ENCODE results near the gene P2RY6.

P2RY6 gene

DNA sequence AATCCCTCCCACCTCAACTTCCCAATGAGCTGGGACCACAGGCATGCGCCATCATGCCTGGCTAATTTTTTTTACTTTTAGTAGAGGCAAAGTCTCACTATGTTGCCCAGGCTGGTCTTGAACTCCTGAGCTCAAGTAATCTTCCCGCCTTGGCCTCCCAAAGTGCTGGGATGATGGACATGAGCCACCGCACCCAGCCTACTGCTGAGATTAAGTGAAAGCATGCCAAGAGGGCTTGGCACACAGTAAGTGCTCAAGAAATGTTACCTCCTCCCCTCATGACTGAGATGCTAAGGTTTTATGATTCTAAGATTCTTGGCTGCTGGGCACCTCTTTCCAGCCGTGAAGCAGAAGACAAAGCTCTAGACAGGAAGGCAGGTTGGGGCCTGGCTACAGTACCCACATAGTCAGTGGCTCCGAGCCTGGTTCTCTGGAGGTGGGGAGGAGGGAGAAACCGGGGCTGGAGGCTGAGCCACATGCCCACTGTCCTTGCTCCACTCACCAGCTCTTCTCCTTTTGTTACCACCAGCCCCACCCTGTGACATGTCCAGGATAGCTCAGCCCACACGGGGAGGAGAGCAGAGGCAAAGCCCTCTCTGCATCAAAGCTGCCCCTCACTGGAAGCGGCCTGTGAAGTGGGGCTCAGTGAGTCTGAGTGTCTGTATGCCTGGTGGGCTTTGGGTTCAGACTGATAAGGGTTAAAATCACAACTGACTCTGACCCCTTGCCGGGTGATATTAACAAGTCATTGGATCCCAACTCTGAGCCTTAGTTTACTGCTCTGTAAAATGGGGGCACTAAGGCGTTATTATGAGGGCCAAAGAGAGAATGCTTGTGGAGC lies 48.8 kb downstream of the P2RY6 start:
- DNase-seq: no peak

DNA sequence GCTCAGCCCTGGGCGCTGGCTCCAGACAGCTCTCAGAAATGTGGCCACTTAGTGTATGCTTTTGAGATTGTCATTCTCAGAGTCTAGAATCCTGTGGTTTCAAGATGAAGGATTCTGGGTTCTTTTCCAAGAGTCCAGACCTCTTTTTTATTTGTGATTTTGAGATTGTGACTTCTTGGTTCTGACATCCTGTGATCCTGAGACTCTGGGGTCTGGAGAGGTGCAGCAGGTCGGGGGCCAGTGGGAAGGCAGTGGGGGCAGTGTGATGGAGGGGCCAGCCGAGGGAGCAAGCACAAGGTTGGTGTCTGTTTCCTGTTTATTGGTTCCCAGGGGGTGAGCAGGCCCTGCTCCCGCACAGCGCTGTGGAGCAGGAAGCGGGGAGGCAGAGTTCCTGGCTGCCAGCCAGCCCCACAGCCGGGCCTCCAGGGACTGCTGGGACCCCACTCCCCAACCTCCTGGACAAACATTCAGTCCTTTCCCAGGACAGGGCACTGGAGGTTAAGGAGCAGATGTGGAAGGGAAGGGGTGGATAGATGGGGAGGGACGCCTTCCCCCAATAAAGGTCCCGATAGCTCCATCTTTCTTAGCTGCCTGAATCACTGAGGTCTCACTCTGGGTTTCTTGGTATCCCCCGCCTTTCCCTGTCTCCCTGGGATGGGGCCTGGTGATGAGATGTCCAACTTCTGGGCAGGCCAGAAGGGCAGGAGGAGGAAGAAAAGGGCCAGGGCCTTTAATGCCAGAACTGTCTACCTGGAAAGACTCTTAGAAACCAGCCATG lies 49.7 kb downstream of the P2RY6 start:
- no peak for DNase-seq

DNA sequence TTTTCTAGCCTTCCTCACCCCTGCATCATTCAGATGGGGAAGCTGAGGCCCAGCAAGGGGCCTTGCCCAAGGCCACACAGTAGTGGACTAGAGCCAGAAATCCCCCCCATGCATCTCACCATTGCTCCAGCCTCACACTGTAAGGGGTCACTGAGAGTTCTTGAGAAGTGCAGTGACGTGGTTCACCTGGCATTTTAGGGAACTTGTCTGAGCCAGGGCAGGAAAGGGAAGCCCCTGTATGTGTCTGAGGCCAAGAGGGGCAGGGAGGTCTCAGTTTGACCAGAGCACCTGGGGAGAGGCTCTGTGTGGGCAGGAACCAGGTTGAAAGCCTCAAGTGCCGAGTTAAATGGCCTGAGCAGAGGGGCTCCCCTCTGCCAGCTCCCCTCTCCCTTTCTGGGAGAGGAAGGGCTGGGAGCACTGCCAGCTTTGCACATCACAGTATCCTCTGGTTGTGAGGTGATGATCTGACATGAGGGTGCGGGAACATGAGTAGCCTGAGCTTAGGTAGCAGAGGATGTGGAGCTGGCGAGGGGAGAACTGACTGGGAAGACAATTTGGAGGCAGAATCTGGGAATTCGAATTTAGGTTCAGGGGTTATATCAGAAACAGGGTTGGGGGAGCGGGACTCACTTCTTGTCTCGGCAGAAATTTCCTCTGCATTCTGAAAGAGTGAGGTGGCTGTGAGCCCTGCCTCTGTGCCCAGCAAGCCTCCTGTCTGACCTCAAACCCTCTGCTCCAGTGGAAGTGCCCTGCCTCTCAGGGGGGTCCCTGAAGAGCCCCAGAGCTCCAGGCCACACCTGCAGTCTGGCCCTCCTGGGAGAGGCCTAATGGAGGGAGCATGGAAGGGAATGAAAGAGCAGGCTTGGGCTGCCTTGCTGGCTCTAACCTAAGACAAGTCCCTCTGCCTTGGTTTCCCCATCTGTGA lies 50.5 kb downstream of the P2RY6 start:
- DNase-seq: no peak

DNA sequence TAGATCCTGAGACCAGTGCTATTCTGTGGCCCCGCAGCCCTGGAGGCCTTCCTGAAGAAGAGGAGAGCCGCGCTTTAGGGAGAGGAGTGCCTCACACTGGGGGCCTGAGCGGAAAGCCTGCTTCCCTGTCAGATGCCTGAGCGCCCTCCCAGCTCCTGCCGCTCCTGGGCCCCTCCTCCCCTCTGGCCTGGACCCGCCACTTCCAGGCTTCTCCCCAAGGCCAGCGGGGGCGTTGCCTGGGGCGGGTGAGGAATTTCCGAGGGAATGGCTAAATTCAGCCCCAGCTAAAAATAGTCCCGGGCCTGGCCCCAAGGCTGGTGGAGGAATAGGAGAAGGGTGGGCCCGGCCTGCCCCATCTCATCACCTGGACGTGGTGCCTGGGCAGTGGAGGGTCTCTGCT lies 51.3 kb downstream of the P2RY6 start:
- DNase-seq: no peak

DNA sequence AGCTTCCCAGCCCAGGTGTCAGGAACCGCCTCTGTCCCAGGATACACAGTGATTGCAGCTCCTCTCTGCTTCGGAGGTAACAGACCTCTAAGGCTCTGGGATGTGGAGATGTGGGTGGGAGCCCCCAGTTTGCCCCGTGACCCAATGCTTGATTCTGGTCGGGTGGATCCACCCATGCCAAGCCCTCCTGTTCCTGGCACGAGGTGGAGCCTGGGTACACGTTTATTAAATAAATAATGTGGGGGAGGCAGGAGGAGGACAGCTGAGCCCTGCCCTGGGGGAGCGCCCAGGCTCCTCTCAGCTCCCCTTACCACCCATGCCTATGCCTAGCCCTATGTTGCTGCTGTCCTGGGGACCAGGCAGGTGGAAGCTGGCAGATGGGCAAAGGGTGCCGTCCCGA lies 52.0 kb downstream of the P2RY6 start:
- DNase-seq: no peak

DNA sequence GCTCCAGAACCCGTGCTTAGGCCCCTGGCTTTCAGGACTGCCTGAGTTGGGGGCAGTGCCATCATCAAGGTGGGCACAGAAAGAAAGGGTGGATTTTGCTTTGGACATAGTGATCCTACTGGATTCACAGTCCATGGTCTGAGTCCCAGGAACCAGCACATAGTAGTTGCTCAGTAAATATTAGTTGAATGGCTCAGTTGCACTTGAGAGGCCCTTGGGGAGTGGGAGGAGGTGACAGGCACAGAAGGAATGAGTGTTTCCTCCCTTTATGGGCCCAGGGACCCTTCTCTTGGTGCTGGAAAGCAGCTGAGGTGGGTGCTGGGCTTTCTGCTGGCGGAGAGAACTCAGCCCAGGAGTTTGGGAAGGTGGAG lies 52.5 kb downstream of the P2RY6 start:
- DNase-seq: no peak

- DNase-seq: no peak
Observed at GRCh38 chr11:73325036-73325981, 53.2 kb downstream of the P2RY6 start.

DNA sequence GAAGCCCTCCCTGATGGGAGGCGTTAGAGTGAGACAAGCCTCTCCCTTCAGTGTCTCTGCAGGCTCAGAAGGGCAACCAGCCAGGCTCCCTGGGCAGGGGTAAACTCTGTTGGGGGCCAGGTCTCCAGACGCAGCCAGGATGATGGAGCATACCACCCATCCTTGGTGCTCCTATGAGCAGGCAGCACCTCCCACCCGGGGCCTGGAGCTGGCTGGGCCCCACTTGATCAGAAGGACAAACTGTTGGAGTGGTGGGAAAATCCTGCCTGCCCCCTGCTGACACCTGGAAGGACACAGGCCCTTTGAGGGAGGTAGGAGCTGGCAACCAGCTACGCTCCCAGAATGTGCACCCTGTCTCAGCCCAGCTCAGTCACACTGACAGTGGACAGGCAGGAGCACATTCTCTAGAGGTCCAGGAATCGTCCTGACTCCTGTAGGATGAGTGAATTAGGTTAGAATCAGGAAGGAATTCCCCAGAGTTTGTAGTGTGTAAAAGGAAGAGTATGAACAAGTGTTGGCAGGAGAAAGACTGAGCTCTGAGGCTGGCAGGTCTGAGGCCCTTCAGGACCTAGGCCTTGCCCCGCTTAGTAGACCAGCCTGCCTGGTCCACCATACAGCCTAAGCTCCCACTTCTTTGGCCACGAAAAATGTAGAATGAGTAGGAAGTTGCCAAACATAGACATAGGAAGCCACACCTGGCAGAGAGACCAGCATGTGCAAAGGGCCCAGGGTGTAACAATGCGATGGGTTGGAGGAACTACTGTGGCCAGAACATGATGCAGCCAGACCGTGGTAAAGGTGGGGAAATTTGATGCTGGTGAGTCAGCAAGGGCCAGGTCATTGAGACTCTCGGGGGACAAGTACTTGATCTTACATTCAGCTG lies 55.0 kb downstream of the P2RY6 start:
- DNase-seq: no peak

GRCh38 chr11:73327812-73328364 lies 55.8 kb downstream of the P2RY6 start:
- DNase-seq: no peak

- DNase-seq: no peak
Observed at GRCh38 chr11:73330569-73331093, 58.5 kb downstream of the P2RY6 start.

GRCh38 chr11:73331138-73331916 lies 59.2 kb downstream of the P2RY6 start:
- DNase-seq: no peak

DNA sequence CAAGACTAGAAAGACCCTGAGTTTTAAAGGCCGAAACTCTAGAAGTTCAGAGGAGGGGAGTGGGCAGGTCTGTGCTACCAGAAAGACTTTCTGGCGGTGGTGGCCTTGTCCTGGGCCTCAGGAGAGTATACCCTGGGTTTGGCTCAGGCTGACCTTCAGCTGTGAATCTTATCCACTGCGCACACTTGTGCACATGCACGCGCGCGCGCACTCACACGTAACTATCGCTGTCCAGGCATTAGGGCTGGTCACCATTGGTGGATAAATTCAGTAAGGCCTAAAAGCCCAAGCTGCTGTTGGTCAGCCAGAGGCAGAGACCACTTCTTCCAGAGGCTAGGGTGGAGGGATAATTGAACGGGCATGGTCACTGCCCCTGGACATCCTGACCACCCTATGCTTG lies 61.0 kb downstream of the P2RY6 start:
- no peak for DNase-seq

- no peak for DNase-seq
Observed at GRCh38 chr11:73333640-73334383, 61.7 kb downstream of the P2RY6 start.

DNA sequence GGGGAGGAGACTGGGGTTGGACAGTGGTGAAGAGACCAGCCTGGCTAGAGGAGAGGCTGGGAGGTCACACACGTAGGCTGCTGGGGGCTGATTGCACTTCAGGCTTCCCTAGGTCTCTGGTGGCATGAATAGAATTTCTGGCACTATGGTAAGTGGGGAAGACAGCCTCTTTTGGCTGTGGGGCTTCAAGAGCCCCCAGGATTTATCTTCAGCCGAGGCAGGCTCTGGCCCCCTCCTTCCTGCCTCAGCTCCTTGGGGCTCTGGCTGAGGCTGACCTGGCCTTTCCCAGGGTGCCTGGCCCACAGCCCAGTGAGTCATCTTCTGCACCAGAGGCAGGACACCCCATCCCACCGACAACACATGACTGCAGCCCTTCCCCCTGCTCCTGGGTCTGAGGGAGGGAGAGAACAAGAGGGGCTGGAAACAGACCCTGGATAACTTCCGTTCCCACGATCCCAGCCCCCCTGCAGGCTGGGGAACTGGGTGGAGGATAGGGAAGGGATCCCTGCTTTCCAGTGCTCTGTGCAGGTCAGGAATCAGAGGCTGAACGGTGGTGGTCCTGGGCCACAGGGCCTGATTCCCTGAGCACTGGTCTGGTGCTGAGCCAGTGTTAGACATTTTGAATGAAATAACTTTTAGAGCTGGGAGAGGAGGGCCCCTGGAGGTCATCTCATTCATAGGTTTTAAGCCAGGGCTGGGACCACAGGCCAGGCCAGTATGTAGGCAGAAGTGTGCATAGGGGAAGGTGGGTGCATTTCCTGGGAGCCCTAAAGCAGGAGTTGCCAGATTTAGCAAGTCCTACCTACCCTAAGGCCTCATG lies 62.5 kb downstream of the P2RY6 start:
- no peak for DNase-seq

- no peak for DNase-seq
Observed at GRCh38 chr11:73335204-73335923, 63.2 kb downstream of the P2RY6 start.

DNA sequence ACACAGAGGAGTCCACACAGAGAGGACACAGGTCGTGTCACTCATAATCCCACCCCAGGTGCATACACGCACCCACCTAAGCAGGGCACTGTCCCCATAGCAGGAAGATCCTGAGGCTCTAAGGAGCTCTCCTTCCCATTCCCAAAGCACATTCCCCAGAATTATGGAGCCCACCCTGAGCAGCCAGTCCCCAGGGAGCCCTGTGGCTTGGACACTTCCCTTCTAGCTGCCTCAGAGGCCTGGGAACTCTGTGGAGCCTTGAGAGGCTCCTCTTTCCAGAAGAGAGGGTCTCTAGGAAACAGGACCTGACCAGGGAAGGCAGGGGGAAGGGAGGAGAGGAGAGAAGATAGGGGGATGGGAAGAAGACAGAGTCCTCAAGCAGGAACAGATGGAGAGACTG lies 65.7 kb downstream of the P2RY6 start:
- no peak for DNase-seq

- DNase-seq: no peak
Observed at GRCh38 chr11:73338279-73338678, 66.1 kb downstream of the P2RY6 start.
